Stimulated activated naive CD8-positive, alpha-beta T cell treated with anti-CD3 and anti-CD28 coated beads, Interleukin-15, Interleukin-2, amounts not matched to agents 100 ng/mL and 50 ng/mL, for 24 hours (primary cell): ENCODE results near the gene EXOC4.
"Not testable (repeated sequence)": the region's sequence is repeated elsewhere in the genome, so short reads cannot be mapped to it uniquely, and the experiment has no call there.

Source experiments
- H3K27ac Mint-ChIP-seq: one replicate; pipeline ENCODE4 v1.8.0; 2021; ENCODE audit warnings: mild to moderate bottlenecking, mixed read lengths
- H3K27me3 Mint-ChIP-seq: one replicate; pipeline ENCODE4 v1.8.0; 2021; ENCODE audit warnings: mixed read lengths
- H3K36me3 Mint-ChIP-seq: one replicate; pipeline ENCODE4 v1.8.0; 2021; ENCODE audit warnings: low read depth, mixed read lengths
- H3K4me1 Mint-ChIP-seq: one replicate; pipeline ENCODE4 v1.8.0; 2021; ENCODE audit warnings: low read depth, mixed read lengths
- H3K4me3 Mint-ChIP-seq: one replicate; pipeline ENCODE4 v1.8.0; 2021; ENCODE audit warnings: mild to moderate bottlenecking, mixed read lengths
- H3K9me3 Mint-ChIP-seq: one replicate; pipeline ENCODE4 v1.8.0; 2021; ENCODE audit warnings: mixed read lengths

The EXOC4 gene

GRCh38 chr7:134065415-134065814 is 812.5 kb downstream of the EXOC4 start:
- H3K27ac Mint-ChIP-seq: no peak overlapping the region
- peaks cover 34% of the 10 kb centered on the region for H3K36me3 Mint-ChIP-seq
- H3K4me1 Mint-ChIP-seq: no peaks in the 10 kb centered on the region

DNA sequence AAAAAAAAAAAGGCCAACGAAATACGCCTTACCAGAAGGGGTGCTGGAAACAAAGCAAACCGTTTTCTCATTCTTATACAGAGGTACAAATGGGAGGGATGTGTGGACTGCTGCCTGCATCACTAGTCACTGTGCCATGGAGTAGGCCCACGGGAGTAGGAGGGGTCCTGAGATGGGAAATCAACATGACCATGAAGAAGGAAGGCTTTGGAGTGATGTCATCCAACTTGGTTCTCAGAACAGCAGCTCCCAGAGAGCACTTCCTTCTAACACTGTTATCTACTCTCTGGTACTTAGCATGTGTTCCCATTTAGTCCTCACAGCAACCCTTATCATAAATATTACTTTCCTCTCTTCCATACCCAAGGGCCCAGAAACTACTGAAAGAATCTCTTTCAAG is 814.3 kb downstream of the EXOC4 start:
- no peaks in the 10 kb centered on the region for H3K4me1 Mint-ChIP-seq
- H3K4me3 Mint-ChIP-seq: no peak overlapping the region
- H3K9me3 Mint-ChIP-seq: no peaks in the 10 kb centered on the region
- no peak overlapping the region for H3K27ac Mint-ChIP-seq
- H3K36me3 Mint-ChIP-seq: peaks cover 36% of the 10 kb centered on the region
- H3K27me3 Mint-ChIP-seq: no peaks in the 10 kb centered on the region

More at GRCh38 chr7:134065415-134065814, 812.5 kb downstream of the EXOC4 start:
- H3K9me3 Mint-ChIP-seq: no peaks in the 10 kb centered on the region
- H3K4me3 Mint-ChIP-seq: no peak overlapping the region
- H3K27me3 Mint-ChIP-seq: no peaks in the 10 kb centered on the region

- H3K27ac Mint-ChIP-seq: no peak overlapping the region
- peaks cover 32% of the 10 kb centered on the region for H3K36me3 Mint-ChIP-seq
- H3K4me3 Mint-ChIP-seq: no peak overlapping the region
- H3K9me3 Mint-ChIP-seq: no peaks in the 10 kb centered on the region
- H3K4me1 Mint-ChIP-seq: no peaks in the 10 kb centered on the region
- H3K27me3 Mint-ChIP-seq: no peaks in the 10 kb centered on the region
Measured at GRCh38 chr7:134068670-134069069, 815.8 kb downstream of the EXOC4 start.

GRCh38 chr7:134069187-134069586 is 816.3 kb downstream of the EXOC4 start:
- Mint-ChIP-seq H3K27ac (no peak overlapping the region), H3K4me3 (no peak overlapping the region), H3K27me3 (no peaks in the 10 kb centered on the region), H3K4me1 (no peaks in the 10 kb centered on the region), H3K9me3 (no peaks in the 10 kb centered on the region), H3K36me3 (peaks cover 35% of the 10 kb centered on the region)

- Mint-ChIP-seq H3K9me3 (peaks cover 9% of the 10 kb centered on the region), H3K27me3 (no peaks in the 10 kb centered on the region), H3K4me1 (no peaks in the 10 kb centered on the region), H3K36me3 (peaks cover 39% of the 10 kb centered on the region), H3K27ac (no peak overlapping the region), H3K4me3 (no peak overlapping the region)
Measured at GRCh38 chr7:134070673-134071072, 817.8 kb downstream of the EXOC4 start.

- Mint-ChIP-seq H3K9me3 (peaks cover 13% of the 10 kb centered on the region), H3K4me1 (no peaks in the 10 kb centered on the region), H3K27me3 (no peaks in the 10 kb centered on the region), H3K4me3 (no peak overlapping the region), H3K27ac (no peak overlapping the region), H3K36me3 (peaks cover 35% of the 10 kb centered on the region)
Measured at GRCh38 chr7:134071355-134072331, 818.8 kb downstream of the EXOC4 start.

- H3K4me1 Mint-ChIP-seq: no peaks in the 10 kb centered on the region
- H3K4me3 Mint-ChIP-seq: no peak overlapping the region
- H3K36me3 Mint-ChIP-seq: peaks cover 38% of the 10 kb centered on the region
- peaks cover 13% of the 10 kb centered on the region for H3K9me3 Mint-ChIP-seq
- no peak overlapping the region for H3K27ac Mint-ChIP-seq
- H3K27me3 Mint-ChIP-seq: no peaks in the 10 kb centered on the region
Measured at GRCh38 chr7:134073276-134073675, 820.4 kb downstream of the EXOC4 start.

DNA sequence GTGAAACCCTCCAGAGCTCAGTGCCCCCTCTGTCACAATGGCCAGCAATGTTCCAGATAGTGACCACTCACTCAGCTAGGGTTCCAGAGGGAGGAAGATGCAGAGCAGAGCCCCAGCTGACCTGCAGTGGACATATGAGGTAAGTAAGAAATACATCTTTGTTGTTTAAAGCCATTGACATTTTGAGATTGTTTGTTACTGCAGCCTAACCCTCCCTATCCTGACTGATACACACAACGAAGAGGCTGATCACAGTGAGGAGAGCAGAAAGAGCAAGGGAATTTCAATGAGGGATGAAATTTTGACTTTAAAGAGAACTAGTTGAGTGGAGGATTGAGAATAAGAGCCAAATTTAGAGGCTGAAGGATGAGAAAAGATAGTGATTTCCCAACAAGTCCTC is 822.9 kb downstream of the EXOC4 start:
- Mint-ChIP-seq H3K27ac (no peak overlapping the region), H3K4me3 (no peak overlapping the region), H3K27me3 (no peaks in the 10 kb centered on the region), H3K36me3 (peaks cover 28% of the 10 kb centered on the region), H3K4me1 (no peaks in the 10 kb centered on the region), H3K9me3 (peaks cover 13% of the 10 kb centered on the region)

GRCh38 chr7:134077560-134077959 is 824.7 kb downstream of the EXOC4 start:
- H3K4me1 Mint-ChIP-seq, H3K27me3 Mint-ChIP-seq, H3K27ac Mint-ChIP-seq, H3K4me3 Mint-ChIP-seq: not testable (repeated sequence)
- Mint-ChIP-seq H3K9me3 (peaks cover 18% of the 10 kb centered on the region), H3K36me3 (peaks cover 28% of the 10 kb centered on the region)

DNA sequence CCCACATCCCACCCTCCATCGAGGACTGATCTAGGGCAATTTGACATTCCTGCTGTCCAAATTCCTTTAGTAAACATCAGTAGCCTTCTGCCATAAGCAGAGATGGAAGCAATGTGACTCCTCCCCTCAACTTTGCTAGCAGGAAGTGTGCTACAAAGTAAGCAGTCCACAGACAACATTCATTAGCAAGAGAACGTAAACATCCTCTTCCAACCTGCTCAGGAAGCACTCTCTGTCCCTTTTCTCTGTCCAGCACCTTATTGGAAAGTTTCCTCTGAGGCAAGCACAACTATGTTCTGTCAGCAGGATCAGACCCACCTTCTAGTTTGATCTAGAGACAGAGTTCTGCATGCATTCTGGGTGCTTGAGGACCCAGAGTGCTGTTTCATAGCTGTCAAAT is 826.1 kb downstream of the EXOC4 start:
- Mint-ChIP-seq H3K27me3 (no peaks in the 10 kb centered on the region), H3K36me3 (peaks cover 24% of the 10 kb centered on the region), H3K27ac (no peak overlapping the region), H3K4me1 (no peaks in the 10 kb centered on the region), H3K4me3 (no peak overlapping the region), H3K9me3 (peaks cover 18% of the 10 kb centered on the region)

DNA sequence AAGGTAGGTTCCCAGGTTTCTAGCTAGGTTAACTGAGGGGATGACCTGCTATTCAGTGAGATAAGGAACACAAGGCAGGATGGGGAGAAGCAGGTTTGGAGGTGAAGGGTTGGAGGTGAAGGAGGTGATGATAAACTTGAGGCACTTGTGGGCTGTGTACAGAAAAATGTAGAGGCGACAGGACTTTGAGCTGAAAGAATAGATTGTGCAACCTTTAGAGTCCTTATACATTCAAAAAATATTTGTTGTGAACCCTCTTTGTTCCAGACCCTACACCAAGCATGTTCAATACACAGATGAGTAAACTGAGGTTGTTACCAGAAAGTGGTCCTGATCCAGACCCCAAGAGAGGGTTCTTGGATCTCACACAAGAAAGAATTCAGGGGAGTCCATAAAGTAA is 828.8 kb downstream of the EXOC4 start:
- Mint-ChIP-seq H3K4me3 (no peak overlapping the region), H3K9me3 (peaks cover 13% of the 10 kb centered on the region), H3K27ac (no peak overlapping the region), H3K36me3 (peaks cover 3% of the 10 kb centered on the region), H3K27me3 (no peaks in the 10 kb centered on the region), H3K4me1 (no peaks in the 10 kb centered on the region)

DNA sequence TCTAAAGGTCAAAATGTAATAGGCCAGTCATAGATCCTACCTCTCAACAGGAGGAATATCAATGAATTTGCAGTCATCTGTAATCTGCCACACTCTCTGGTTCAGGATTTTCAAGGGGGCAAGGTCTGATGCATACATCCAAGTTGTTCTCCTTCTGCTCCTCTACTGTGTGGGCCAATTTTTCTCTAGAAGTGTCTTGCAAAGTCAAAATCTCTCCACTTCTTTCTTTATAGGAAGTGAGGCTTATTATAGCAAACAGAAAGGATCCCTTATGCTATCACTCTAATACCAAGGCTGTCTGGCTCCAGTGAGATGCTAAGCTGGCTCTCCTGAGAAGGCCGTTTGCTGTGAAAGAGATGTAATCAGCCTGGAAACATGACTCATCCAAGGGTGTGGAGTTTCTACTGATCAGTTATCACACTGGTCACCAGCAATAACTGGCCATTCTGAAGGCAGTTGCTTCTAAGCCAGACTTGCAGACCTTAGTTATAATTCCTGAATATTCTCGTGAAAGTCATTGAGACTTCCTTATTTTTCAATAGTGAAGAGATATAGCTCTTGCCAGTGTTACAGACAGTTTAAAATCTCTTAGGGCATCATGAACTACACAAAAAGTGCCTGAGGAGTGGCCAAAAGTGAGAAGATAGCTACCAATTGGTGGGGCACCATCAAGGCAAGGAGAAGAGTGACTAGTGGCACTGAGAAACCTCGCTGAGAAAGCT is 831.0 kb downstream of the EXOC4 start:
- Mint-ChIP-seq H3K27me3 (no peaks in the 10 kb centered on the region), H3K27ac (no peak overlapping the region), H3K4me3 (no peak overlapping the region), H3K4me1 (no peaks in the 10 kb centered on the region), H3K9me3 (peaks cover 29% of the 10 kb centered on the region), H3K36me3 (peaks cover 10% of the 10 kb centered on the region)

- Mint-ChIP-seq H3K27ac (no peak overlapping the region), H3K4me1 (no peaks in the 10 kb centered on the region), H3K27me3 (no peaks in the 10 kb centered on the region), H3K4me3 (no peak overlapping the region), H3K36me3 (peaks cover 16% of the 10 kb centered on the region), H3K9me3 (peaks cover 35% of the 10 kb centered on the region)
Measured at GRCh38 chr7:134084488-134085144, 831.7 kb downstream of the EXOC4 start.

GRCh38 chr7:134085311-134085710 is 832.4 kb downstream of the EXOC4 start:
- no peak overlapping the region for H3K4me3 Mint-ChIP-seq
- peaks cover 37% of the 10 kb centered on the region for H3K9me3 Mint-ChIP-seq
- no peak overlapping the region for H3K27ac Mint-ChIP-seq
- H3K36me3 Mint-ChIP-seq: peaks cover 16% of the 10 kb centered on the region
- H3K27me3 Mint-ChIP-seq: no peaks in the 10 kb centered on the region
- H3K4me1 Mint-ChIP-seq: no peaks in the 10 kb centered on the region
